ENCODE data around the gene PRR30. TPM values are rescaled to one million over a fixed set of nuclear protein-coding genes. Genes with fewer than 3 reads are reported as not detected.

PRR30 gene
- total RNA-seq, 2 experiments from 2014 or later = not detected

GRCh38 chr2:27093430-27094352 is 45.5 kb downstream of the PRR30 start:
- Histone ChIP-seq H3K9me3 (ENCODE audit: control insufficient read depth in 1 of 2, insufficient read depth in 1 of 2, low read length in 2 of 2) (no peaks in the 10 kb centered on the region), H3K27ac (ENCODE audit: low read depth in 1 of 2, low read length in 2 of 2) (no peak overlapping the region), H3K36me3 (ENCODE audit: insufficient read depth, low read length) (no peaks in the 10 kb centered on the region), H3K4me3 (ENCODE audit: low read length) (no peak overlapping the region), H3K27me3 (ENCODE audit: control insufficient read depth in 1 of 2, insufficient read depth in 2 of 2, low read length in 2 of 2) (no peaks in the 10 kb centered on the region), H3K4me1 (ENCODE audit: insufficient read depth, low read length) (peaks cover 14% of the 10 kb centered on the region)
- Mint-ChIP-seq H3K9me3 (no peaks in the 10 kb centered on the region), H3K27ac (no peak overlapping the region), H3K4me3 (no peak overlapping the region), H3K4me1 (ENCODE audit: low read depth) (peaks cover 16% of the 10 kb centered on the region), H3K36me3 (ENCODE audit: low read depth) (peaks cover 2% of the 10 kb centered on the region), H3K27me3 (no peaks in the 10 kb centered on the region)
- no peak for TF ChIP-seq CTCF (IDR thresholded peaks at IDR 0.05)
- intact Hi-C loops (cut with DNase I, micrococcal nuclease) = no loop called here
- POLR2A ChIA-PET = no interaction called here
- DNase-seq (no peak), ATAC-seq (ENCODE audit: poor library complexity) (no peak)
- CTCF ChIA-PET = interaction anchor here (1.0 kb wide), 1 partner anchor 186 kb away, joined by 7 read pairs; no protein-coding TSS in a partner anchor

GRCh38 chr2:27092696-27093429 is 46.3 kb downstream of the PRR30 start:
- no peaks in the 10 kb centered on the region for H3K9me3 ChIP-seq (ENCODE audit: control insufficient read depth in 1 of 2, insufficient read depth in 1 of 2, low read length in 2 of 2)
- ATAC-seq (ENCODE audit: poor library complexity) (no peak), DNase-seq (no peak)
- H3K27me3 ChIP-seq (ENCODE audit: control insufficient read depth in 1 of 2, insufficient read depth in 2 of 2, low read length in 2 of 2) = no peaks in the 10 kb centered on the region
- TF ChIP-seq CTCF (IDR thresholded peaks at IDR 0.05) = no peak
- Mint-ChIP-seq H3K27me3 (no peaks in the 10 kb centered on the region), H3K27ac (no peak overlapping the region), H3K9me3 (no peaks in the 10 kb centered on the region), H3K4me1 (ENCODE audit: low read depth) (peaks cover 16% of the 10 kb centered on the region), H3K36me3 (ENCODE audit: low read depth) (no peaks in the 10 kb centered on the region), H3K4me3 (no peak overlapping the region)
- no peaks in the 10 kb centered on the region for H3K36me3 ChIP-seq (ENCODE audit: insufficient read depth, low read length)
- intact Hi-C loops (cut with DNase I, micrococcal nuclease) = no loop called here
- H3K4me1 ChIP-seq (ENCODE audit: insufficient read depth, low read length) = peaks cover 20% of the 10 kb centered on the region
- H3K4me3 ChIP-seq (ENCODE audit: low read length) = no peak overlapping the region
- no peak overlapping the region for H3K27ac ChIP-seq (ENCODE audit: low read depth in 1 of 2, low read length in 2 of 2)
- ChIA-PET CTCF (no interaction called here), POLR2A (no interaction called here)

- Mint-ChIP-seq H3K4me1 (ENCODE audit: low read depth) (peaks cover 24% of the 10 kb centered on the region), H3K27me3 (no peaks in the 10 kb centered on the region), H3K9me3 (no peaks in the 10 kb centered on the region), H3K4me3 (no peak overlapping the region), H3K36me3 (ENCODE audit: low read depth) (no peaks in the 10 kb centered on the region), H3K27ac (no peak overlapping the region)
- Histone ChIP-seq H3K4me3 (ENCODE audit: low read length) (no peak overlapping the region), H3K4me1 (ENCODE audit: insufficient read depth, low read length) (peaks cover 25% of the 10 kb centered on the region), H3K9me3 (ENCODE audit: control insufficient read depth in 1 of 2, insufficient read depth in 1 of 2, low read length in 2 of 2) (no peaks in the 10 kb centered on the region), H3K27me3 (ENCODE audit: control insufficient read depth in 1 of 2, insufficient read depth in 2 of 2, low read length in 2 of 2) (no peaks in the 10 kb centered on the region), H3K27ac (ENCODE audit: low read depth in 1 of 2, low read length in 2 of 2) (no peak overlapping the region), H3K36me3 (ENCODE audit: insufficient read depth, low read length) (no peaks in the 10 kb centered on the region)
- intact Hi-C loops (cut with DNase I, micrococcal nuclease) = no loop called here
- no peak for TF ChIP-seq CTCF (IDR thresholded peaks at IDR 0.05)
- CTCF ChIA-PET = no interaction called here
- POLR2A ChIA-PET = interaction anchor here (1.0 to 1.8 kb wide), 2 partner anchors 10 to 21 kb away, joined by 3 to 5 read pairs; partner anchors contain the start of gene OST4
- DNase-seq (no peak), ATAC-seq (ENCODE audit: poor library complexity) (no peak)
Observed at GRCh38 chr2:27091746-27092695, 47.2 kb downstream of the PRR30 start.

All from CD4-positive, alpha-beta T cell (primary cell).